HepG2 (cell line): ENCODE data around the gene PAK6. TPM values are rescaled to one million over a fixed set of nuclear protein-coding genes. Genes with fewer than 3 reads are reported as not detected.

Source experiments
- ELF4 ChIP-seq: sonication (generic); formaldehyde crosslinking; IDR thresholded peaks from 2 replicates; pipeline ENCODE4 v1.5.0; 2020; ENCODE audit warnings: missing genetic modification reagents, mild to moderate bottlenecking, moderate library complexity, borderline replicate concordance
- FOXK1 ChIP-seq: sonication (generic); formaldehyde crosslinking; IDR thresholded peaks from 2 replicates; pipeline ENCODE4 v1.4.0; 2020; ENCODE audit warnings: low read depth, missing genetic modification reagents, borderline replicate concordance
- NCOA5 ChIP-seq: sonication (generic); formaldehyde crosslinking; IDR thresholded peaks from 2 replicates; pipeline ENCODE4 v1.4.0; 2020; ENCODE audit warnings: missing genetic modification reagents
- PATZ1 ChIP-seq: sonication (generic); formaldehyde crosslinking; IDR thresholded peaks from 2 replicates; pipeline ENCODE4 v1.4.0; 2020; ENCODE audit warnings: missing genetic modification reagents
- PLSCR1 ChIP-seq: sonication (generic); formaldehyde crosslinking; IDR thresholded peaks from 2 replicates; pipeline ENCODE4 v1.5.0; 2020; ENCODE audit warnings: missing genetic modification reagents, mild to moderate bottlenecking, borderline replicate concordance
- SUZ12 ChIP-seq: fragments of 150-350 bp; IDR thresholded peaks from 2 replicates; pipeline ENCODE4 v1.6.1; 2014; ENCODE audit warnings: low read depth, low read length
- TBX2 ChIP-seq: sonication (generic); formaldehyde crosslinking; IDR thresholded peaks from 2 replicates; pipeline ENCODE4 v1.5.0; 2020; ENCODE audit warnings: missing genetic modification reagents, mild to moderate bottlenecking, borderline replicate concordance
- TP53 ChIP-seq: sonication (generic); formaldehyde crosslinking; conservative IDR thresholded peaks from 2 replicates; pipeline ENCODE4 v1.4.0; 2020; ENCODE audit warnings: missing genetic modification reagents
- ZBTB25 ChIP-seq: IDR thresholded peaks from 2 replicates; pipeline ENCODE4 v1.6.1; 2018; ENCODE audit warnings: missing genetic modification reagents
- ZNF337 ChIP-seq: sonication (generic); formaldehyde crosslinking; IDR thresholded peaks from 2 replicates; pipeline ENCODE4 v1.5.1; 2020; ENCODE audit warnings: missing genetic modification reagents, low read depth, mild to moderate bottlenecking, borderline replicate concordance
- ZNF713 ChIP-seq: sonication (generic); formaldehyde crosslinking; IDR thresholded peaks from 2 replicates; pipeline ENCODE4 v1.4.0; 2020; ENCODE audit warnings: mild to moderate bottlenecking, missing genetic modification reagents
- ZNF770 ChIP-seq: sonication (generic); formaldehyde crosslinking; IDR thresholded peaks from 2 replicates; pipeline ENCODE4 v1.5.0; 2020; ENCODE audit warnings: mild to moderate bottlenecking, missing genetic modification reagents
- ZNF878 ChIP-seq: sonication (generic); formaldehyde crosslinking; IDR thresholded peaks from 2 replicates; pipeline ENCODE4 v1.8.1; 2023; ENCODE audit warnings: mild to moderate bottlenecking, missing genetic modification reagents, moderate library complexity
- polyA plus RNA-seq, 8 experiments: library from polyadenylated mRNA; depleted of rRNA in 3 of 8; stranded (reverse) in 7 of 8; unstranded in 1 of 8; fragments of >200 nt; fragmentation: Illumina TruSeq in 4 of 8; extraction: Trizol in 4 of 8; gene quantifications; 2 replicates each; pipeline versions ENCODE4 v1.2.1 to v1.2.3, GENCODE V29; 2011 to 2016; ENCODE audit warnings: low read depth in 4 of 8, missing spikeins in 1 of 8, mixed read lengths in 1 of 8; ENCODE audit not compliant: insufficient read depth in 1 of 8
- total RNA-seq, 5 experiments: library from RNA; depleted of rRNA; stranded (reverse); fragments of >200 nt; fragmentation: Illumina TruSeq; extraction: Trizol; gene quantifications; 2 replicates each; pipeline ENCODE4 v1.2.3, GENCODE V29; 2016; ENCODE audit warnings: low read depth in 1 of 5
- TF ChIP-seq, protein P1 (sequence below): sonication (generic); formaldehyde crosslinking; IDR thresholded peaks from 2 replicates; pipeline ENCODE4 v1.4.0; 2020; ENCODE audit warnings: mild to moderate bottlenecking, missing genetic modification reagents

PAK6 gene
- total and polyA plus RNA-seq, 2 of the 13 experiments (the other 11 are each of a cell fraction or from before 2014, with no cell fraction given): 0.07 TPM; not detected in 1

GRCh38 chr15:40323239-40323952 lies 84.5 kb downstream of the PAK6 start, which contains the start of gene INAFM2 (continued):
- TF ChIP-seq, protein P1, sequence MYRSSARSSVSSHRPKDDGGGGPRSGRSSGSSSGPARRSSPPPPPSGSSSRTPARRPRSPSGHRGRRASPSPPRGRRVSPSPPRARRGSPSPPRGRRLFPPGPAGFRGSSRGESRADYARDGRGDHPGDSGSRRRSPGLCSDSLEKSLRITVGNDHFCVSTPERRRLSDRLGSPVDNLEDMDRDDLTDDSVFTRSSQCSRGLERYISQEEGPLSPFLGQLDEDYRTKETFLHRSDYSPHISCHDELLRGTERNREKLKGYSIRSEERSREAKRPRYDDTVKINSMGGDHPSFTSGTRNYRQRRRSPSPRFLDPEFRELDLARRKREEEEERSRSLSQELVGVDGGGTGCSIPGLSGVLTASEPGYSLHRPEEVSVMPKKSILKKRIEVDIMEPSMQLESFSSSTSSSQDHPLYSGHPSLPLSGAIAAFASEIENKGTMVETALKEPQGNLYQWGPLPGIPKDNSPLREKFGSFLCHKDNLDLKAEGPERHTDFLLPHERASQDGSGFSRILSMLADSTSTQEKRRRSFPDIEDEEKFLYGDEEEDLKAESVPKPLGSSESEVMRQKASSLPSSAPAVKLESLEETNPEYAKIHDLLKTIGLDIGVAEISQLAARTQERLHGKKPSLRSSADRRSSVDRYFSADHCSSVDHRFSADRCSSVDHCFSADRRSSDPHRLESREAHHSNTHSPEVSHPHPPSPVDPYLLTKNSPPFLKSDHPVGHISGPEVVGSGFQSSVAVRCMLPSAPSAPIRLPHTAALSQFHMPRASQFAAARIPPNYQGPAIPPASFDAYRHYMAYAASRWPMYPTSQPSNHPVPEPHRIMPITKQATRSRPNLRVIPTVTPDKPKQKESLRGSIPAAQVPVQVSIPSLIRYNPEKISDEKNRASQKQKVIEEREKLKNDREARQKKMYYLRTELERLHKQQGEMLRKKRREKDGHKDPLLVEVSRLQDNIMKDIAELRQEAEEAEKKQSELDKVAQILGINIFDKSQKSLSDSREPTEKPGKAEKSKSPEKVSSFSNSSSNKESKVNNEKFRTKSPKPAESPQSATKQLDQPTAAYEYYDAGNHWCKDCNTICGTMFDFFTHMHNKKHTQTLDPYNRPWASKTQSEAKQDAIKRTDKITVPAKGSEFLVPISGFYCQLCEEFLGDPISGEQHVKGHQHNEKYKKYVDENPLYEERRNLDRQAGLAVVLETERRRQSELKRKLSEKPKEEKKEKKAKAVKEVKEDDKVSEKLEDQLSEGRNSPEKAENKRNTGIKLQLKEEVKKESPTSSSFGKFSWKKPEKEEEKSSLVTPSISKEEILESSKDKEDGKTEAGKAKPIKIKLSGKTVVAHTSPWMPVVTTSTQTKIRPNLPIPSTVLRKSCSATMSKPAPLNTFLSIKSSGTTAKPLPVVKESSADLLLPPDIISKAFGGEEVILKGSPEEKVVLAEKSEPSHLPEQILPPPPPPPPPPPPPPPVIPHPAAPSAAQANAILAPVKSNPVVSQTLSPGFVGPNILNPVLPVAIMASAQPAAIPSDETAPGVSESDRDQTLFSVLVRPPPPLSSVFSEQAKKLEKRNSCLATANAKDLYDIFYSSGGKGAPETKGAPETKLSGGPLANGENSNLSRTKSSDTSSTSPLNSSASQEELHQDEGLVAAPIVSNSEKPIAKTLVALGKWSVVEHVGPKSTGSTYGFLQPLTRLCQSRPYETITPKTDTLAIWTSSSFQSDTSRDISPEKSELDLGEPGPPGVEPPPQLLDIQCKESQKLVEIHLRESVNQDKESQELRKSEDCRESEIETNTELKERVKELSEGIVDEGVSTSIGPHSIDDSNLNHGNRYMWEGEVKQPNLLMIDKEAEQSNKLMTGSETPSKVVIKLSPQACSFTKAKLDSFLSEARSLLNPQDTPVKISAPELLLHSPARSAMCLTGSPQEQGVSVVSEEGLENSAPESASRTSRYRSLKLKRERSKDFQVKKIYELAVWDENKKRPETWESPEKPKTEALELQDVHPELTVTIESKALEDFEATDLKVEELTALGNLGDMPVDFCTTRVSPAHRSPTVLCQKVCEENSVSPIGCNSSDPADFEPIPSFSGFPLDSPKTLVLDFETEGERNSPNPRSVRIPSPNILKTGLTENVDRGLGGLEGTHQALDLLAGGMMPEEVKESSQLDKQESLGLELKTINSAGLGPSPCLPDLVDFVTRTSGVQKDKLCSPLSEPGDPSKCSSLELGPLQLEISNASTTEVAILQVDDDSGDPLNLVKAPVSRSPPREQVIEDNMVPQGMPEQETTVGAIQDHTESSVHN (CRISPR knock-in tag): no peak
- TF ChIP-seq SUZ12 (no peak), FOXK1 (CRISPR knock-in tag) (no peak; the same call in 1 of the 2 replicates), TBX2 (CRISPR knock-in tag) (peak; percentile 62), ELF4 (CRISPR knock-in tag) (no peak), ZNF337 (CRISPR knock-in tag) (no peak), ZNF878 (no peak), PLSCR1 (CRISPR knock-in tag) (no peak), PATZ1 (peak; percentile 66), TP53 (CRISPR knock-in tag) (no peak), ZNF713 (CRISPR knock-in tag) (no peak), ZNF770 (CRISPR knock-in tag) (peak; percentile 45; the same call in 1 of the 2 replicates), NCOA5 (CRISPR knock-in tag) (no peak), ZBTB25 (CRISPR knock-in tag) (peak; percentile 61; the same call in 1 of the 2 replicates)
